LNCAP (cell line): ENCODE results near the gene SH3BP4.

Experiments
- TF ChIP-seq, protein P1 (sequence below): fragments of 450-650 bp; IDR thresholded peaks from 2 replicates; pipeline ENCODE4 v1.5.1; 2017; ENCODE audit warnings: mild to moderate bottlenecking

SH3BP4 gene

DNA sequence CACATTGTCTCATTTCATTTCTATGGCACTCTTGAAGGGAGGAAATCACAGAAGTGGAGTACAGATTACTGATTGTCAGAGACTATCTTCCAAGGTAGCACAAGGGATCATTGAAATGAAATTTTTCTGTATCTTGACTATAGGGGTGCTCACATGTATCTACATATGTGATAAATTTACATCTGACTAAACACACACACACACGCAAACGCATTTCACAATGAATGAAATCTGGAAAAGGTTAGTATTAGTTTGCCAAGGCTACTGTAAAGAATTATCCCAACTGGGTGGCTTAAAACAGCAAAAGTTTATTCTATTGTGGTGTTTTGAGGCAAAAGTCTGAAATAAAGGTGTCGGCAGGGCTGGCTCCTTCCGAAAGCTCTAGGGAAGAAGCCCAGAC, 144.6 kb downstream of the SH3BP4 start:
- TF ChIP-seq, protein P1, sequence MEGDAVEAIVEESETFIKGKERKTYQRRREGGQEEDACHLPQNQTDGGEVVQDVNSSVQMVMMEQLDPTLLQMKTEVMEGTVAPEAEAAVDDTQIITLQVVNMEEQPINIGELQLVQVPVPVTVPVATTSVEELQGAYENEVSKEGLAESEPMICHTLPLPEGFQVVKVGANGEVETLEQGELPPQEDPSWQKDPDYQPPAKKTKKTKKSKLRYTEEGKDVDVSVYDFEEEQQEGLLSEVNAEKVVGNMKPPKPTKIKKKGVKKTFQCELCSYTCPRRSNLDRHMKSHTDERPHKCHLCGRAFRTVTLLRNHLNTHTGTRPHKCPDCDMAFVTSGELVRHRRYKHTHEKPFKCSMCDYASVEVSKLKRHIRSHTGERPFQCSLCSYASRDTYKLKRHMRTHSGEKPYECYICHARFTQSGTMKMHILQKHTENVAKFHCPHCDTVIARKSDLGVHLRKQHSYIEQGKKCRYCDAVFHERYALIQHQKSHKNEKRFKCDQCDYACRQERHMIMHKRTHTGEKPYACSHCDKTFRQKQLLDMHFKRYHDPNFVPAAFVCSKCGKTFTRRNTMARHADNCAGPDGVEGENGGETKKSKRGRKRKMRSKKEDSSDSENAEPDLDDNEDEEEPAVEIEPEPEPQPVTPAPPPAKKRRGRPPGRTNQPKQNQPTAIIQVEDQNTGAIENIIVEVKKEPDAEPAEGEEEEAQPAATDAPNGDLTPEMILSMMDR = no peak

DNA sequence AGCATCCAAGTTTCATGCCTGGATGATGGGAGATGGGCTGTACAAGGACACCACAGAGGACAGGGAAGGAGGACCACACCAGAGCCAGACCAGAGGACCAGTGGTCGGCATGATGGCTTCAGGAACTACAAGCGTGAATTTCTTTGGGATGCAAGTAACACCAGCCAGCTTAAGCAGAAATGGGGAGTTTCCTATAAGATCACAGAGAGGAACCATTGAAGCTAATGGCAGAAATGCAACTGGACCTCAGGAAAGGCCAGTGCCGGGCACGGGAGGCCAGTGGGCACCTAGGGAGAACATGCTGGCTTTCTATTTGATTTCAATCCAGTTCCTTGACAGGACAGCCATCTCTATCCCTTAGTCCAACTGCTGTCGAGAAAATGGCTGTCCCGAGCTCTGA, 145.4 kb downstream of the SH3BP4 start:
- TF ChIP-seq, protein P1 = no peak

DNA sequence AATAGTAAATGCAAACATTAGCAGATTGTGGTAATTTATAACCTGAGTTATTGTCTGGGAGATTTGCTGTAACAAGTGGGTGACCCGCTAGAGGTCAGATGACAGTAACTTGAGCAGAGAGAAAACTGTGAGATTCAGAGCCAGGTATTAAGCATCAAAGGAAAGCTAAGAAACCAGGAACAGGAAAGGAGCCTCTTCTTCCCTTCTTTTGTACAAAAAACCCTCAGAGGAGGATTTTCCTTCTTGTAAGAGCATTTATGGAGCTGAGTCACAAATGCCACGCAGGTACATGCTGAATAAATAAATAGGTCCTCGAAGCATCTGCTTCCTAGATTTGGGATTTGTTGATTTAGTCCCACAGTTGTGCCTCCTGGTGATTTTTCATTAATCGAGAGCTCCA, 146.5 kb downstream of the SH3BP4 start:
- TF ChIP-seq, protein P1 = peak; percentile 29; the same call in 1 of the 2 replicates

DNA sequence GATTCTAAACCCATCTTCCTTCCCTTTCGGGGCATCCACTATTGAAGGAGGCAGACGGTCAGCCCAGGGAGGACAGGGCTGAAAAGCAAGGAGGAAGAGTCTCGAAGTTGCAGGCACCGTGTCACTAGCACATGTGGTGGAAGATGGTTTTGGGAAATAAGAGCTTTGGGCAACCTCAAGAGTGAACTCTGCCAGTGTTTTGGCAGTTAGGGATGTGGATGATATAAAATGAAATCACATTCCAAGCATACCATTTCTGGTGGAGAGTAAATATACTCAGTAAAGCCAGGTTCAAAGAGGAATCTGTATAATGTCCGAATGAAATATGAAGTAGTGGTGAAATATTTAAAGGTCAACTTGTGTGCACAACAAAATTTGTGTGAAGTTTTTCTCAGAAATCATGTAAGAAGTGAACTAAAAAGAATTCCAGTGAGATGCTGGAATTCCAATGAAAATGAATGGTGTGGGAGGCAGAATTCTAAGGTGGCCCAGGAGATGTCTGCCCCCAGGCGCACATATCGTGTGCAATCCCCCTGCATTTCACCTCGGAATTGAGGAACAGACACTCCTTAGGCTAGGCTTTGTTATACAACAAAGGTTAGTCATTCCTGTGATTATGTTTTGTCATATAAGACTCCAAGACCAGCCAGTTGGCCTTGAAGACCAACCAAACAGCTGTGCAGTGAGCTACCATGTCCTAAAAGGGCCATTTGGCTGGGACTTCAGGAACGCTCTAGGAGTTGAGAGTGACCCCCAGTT, 147.1 kb downstream of the SH3BP4 start:
- TF ChIP-seq, protein P1 = no peak

DNA sequence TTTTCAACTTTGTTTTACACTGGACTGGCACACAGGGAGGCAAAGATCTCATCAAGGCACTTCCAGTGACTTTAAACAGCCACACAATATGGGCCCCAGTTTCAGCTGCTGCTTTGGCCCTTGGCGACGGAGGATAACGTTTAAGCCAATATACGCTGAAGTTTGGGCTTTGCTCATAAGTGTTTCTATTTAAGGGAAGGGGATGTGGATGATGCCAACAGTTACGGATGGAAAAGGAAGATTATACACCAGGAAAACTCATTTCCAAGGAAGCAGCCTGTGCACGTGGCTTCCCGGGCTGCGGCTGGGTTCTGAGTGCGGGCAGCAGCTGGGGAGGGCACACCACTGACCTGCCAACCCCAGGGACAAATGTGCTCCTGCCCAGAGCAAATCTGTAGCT, 151.1 kb downstream of the SH3BP4 start:
- TF ChIP-seq, protein P1 = no peak
